GM18520 (cell line): ENCODE measurements around the gene CDK10.
"Not testable (repeated sequence)": the region's sequence is repeated elsewhere in the genome, so short reads cannot be mapped to it uniquely, and the experiment has no call there.

Source experiments
- ATAC-seq: cut with Tn5 transposase; IDR thresholded peaks from one replicate; pipeline ENCODE4 v1.9.1; 2021; ENCODE audit not compliant: unreplicated experiment

CDK10 gene

DNA sequence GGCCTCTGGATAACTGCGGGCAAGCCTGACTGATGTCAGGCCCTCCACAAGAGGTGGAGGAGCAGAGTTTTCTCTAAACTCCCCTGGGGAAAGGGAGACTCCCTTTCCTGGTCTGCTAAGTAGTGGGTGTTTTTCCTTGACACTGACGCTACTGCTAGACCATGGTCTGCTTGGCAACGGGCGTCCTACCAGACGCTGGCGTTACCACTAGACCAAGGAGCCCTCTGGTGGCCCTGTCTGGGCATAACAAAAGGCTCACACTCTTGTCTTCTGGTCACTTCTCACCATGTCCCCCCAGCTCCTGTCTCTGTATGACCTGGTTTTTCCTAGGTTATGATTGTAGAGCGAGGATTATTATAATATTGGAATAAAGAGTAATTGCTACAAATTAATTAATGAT lies 19.5 kb upstream of the CDK10 start:
- ATAC-seq = not testable (repeated sequence)

DNA sequence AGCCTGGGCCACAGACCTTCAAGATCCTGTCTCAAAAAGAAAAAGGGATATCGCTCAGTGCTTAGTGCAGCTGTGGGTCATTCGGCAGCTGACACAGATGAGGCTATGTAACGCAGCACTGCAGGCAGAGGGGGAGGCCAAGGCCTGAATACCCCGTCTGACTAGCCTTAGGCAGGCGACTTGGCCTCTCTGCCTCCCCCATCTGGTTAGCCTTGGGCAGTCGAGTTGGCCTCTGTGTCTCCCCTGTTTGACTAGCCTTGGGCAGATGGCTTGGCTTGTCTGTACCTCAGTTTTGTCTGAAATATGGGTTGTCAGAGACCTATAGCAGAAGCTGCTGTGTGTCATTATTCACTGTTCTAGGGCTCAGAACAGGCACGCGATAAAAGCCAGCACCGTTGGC lies 18.9 kb upstream of the CDK10 start:
- no peak for ATAC-seq

DNA sequence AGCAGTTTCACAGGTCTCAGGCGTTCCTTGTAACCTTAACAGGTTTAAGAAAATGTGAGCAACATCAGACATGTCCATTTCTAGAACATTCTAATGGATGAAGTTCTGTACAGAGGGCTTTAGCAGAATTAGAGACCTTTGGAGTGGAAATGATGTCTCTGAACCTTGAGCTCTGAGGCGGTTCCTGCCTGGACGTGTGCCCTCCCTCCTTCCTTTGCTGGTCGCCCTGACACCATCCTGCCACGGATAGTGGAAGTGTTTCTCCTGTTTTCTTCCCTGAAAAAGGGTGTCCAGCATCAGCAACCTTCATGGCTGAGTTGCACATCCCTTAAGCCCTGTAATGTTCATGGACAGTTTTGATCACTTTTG lies 17.7 kb upstream of the CDK10 start:
- no peak for ATAC-seq

DNA sequence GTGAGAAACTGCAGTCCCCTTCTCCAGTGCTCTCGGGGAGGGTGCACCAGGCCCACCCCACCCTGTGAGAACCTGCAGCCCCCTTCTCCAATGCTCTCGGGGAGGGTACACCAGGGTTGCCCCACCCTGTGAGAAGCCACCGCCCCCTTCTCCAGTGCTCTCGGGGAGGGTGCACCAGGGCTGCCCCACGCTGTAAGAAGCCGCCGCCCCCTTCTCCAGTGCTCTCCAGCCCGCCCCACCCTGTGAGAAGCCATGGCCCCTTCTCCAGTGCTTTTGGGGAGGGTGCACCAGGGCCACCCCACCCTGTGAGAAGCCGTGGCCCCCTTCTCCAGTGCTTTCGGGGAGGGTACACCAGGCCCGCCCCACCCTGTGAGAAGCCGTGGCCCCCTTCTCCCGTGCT lies 16.7 kb upstream of the CDK10 start:
- no peak for ATAC-seq

DNA sequence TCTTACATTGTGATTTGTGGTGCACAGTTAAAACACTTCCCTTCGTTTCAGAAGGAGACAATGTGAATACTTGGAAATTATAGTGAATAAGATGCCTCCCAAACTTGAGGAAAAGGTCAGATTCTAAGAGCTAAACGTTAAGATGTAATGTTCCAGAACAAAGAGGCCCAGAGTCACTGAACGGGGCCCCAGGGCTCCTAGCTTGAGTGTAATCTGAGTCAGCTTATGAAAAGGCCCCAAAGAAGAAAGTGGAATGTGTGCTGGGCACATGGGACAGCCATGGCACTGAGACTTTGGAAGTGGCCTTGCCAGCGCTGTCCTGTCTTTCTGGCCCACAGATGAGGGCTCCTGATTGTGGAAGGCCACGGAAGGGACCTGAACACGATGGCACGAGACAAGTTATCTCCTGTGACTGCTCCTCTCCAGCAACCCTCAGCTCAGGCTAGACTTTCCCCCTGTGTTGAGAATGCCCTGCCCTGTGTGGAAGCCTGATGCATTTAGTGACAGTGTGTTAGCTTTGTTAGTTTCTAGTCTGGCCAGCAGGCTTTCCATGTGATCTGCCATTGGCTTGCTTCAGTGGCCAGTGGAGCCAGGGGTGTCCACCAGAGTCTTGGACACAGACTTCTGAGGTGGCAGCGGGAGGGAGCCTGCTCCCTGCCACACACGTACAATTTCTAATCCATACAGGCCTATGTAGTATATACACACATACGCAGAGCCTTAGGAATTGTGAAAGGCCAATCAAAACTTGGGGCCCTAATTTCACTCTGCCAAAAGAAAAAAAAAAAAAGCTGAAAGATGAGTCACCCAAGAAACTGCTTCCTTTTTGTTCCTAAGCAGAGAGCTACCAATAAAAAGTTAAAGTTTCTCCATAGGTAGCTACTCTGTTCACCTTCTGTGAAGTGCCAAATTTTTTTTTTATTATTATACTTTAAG lies 15.7 kb upstream of the CDK10 start:
- no peak for ATAC-seq

DNA sequence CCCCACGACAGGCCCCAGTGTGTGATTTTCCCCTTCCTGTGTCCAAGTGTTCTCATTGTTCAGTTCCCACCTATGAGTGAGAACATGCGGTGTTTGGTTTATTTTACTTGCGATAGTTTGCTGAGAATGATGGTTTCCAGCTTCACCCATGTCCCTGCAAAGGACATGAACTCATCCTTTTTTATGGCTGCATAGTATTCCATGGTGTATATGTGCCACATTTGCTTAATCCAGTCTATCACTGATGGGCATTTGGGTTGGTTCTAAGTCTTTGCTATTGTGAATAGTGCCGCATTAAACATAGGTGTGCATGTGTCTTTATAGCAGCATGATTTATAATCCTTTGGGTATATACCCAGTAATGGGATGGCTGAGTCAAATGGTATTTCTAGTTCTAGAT lies 14.9 kb upstream of the CDK10 start:
- ATAC-seq = not testable (repeated sequence)

DNA sequence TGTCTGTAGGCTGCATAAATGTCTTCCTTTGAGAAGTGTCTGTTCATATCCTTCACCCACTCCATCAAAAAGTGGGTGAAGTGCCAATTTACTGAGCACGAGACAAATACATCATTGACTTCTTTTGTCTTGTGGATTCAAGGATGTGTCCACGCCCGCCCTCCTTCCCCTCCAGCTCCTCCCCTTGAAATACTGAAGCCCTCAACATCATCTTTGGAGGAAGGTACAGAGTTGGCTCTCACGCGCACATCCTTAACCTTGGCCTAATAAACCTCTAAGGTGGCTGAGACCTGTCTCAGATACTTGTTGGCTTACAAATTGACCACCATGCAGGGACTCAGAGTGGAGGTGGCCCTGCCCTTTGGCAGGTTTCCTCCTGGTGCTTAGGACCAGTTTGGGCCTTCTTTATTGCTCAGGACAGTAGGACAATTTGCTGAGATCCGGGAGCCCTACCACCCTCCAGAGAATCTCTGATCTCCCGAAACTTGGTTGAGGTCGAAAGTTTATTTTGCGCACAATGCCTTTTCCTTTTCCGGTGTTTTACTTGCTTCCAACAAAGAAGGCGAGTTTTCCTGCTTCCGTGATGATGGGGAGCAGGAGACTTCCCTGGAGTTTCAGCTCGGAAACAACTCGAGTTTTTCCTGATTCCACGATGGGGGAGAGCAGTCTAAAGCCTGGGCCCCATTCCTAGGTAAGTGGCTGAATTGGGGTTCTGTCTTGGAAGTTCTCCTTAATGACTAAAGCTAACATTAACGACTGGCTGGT lies 14.1 kb upstream of the CDK10 start:
- ATAC-seq = no peak

DNA sequence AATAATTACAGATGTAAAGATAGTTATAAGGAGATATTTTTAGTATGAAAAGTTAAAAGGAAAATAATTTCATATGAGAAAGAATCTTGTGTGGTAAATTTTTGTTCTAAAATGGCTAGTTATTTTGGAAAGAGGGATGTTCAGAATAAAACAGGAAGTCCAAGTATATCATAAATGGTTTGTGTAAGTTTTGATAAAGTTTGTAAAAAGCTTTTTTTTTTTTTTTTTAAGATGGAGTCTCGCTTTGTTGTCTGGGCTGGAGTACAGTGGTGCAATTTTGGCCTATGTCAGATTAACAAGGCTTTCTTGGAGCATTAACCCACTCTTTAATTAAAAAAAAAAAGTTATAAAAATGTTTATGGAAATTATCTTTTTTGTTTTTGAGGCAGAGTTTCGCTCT lies 8.2 kb upstream of the CDK10 start:
- no peak for ATAC-seq

DNA sequence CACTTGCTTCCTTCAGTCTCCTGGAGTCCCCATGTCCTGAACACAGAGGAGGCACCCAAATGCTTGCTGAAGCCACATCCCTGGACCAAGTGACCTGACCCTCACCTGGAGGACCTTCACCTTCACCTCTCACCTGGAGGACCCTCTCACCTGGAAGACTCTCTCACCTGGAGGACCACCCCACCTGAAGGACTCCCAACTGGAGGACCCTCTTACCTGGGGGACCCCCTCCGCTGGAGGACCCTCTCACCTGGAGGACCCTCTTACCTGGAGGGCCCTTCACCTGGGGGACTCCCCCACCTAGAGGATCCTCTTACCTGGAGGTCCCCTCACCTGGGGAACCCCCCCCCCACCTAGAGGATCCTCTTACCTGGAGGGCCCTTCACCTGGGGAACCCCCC lies 573 bp upstream of the CDK10 start:
- ATAC-seq = no peak

DNA sequence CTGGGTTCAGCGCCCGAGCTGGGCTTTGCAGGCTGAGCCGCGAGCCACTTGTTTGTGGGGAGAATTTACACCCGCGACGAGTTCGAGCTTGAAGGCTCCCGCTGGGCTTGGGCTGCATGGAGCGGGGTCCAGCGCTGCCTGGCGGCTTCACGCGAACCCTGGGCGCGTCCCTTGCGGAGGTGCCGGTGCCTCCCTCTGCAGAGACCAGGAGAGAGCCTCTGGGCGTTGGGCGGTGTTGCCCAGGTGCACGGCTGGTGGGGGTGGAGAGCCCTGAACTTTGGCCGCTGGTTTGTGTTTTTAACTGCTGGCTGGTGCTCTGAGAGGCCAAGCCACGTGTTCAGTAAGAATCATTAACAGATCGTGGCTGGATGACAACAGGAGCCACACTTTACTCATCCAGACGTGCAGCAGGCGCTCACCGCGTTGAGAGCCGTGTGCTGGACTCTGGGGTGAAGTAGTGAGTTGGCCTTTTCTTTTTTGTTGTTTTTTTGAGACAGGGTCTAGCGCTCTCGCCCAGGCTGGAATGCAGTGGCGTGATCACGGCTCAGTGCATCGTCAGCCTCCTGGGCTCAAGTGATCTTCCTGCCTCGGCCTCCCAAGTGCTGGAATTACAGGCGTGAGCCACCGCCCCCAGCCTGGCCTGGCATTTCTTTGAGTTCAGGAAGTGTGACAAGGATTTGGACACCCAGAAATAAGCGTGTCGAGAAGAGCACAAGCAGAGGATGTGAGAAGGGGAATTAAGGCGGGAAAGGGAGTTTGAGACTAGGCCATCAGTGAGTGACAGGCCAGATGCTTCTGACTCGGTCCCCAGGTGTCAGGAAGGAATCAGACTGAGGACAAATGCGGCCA lies 827 bp downstream of the CDK10 start:
- ATAC-seq = peak; percentile 14

DNA sequence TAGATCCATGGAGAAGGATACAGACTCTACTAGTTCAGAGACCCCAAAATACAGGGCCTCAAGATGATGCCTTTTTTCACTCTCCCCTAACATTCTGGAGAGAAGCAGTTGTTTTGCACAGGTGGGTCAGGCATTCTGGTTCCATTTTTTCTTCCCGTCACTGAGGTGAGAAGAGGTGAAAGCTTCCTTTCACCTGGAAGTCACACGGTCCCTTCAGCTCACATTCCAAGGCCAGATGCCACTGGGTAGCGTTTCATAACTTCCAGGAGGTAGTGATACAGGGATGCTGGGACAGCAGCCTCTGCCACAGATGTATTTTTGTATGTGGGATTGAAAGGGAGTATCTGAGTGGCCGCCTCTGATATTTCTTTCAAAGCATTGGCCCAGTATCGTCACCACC lies 1.9 kb downstream of the CDK10 start:
- no peak for ATAC-seq

DNA sequence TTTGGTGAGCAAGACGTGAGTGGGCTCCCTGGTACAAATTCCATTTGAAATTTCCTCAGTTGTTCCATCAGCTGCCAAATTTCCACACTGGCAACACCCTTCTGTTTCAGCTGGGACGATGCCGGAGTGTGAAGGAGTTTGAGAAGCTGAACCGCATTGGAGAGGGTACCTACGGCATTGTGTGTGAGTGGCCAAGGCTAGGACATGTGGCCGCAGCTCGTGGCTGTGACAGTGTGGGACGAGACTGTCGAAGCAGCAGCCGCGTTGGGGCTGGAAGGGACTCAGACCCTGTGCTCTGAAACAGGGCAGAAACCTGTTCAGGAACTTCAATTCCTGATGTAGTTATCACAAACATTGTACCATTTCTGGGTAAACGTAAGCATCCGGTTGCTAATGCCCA lies 2.7 kb downstream of the CDK10 start:
- ATAC-seq = no peak

DNA sequence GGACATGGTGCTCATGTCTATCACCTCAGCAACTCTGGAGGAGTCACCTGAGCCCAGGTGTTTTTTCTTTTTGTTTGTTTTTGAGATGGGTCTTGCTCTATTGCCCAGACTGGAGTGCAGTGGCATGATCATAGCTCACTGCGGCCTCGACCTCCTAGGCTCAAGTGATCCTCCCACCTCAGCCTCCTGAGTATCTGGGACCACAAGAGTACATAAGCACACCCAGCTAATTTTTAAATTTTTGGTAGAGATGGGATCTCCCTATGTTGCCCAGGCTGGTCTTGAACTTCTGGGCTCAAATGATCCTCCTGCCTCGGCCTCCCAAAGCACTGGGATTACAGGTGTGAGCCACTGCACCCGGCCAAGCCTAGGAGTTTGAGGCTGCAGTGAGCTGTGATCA lies 3.1 kb downstream of the CDK10 start:
- ATAC-seq = not testable (repeated sequence)

DNA sequence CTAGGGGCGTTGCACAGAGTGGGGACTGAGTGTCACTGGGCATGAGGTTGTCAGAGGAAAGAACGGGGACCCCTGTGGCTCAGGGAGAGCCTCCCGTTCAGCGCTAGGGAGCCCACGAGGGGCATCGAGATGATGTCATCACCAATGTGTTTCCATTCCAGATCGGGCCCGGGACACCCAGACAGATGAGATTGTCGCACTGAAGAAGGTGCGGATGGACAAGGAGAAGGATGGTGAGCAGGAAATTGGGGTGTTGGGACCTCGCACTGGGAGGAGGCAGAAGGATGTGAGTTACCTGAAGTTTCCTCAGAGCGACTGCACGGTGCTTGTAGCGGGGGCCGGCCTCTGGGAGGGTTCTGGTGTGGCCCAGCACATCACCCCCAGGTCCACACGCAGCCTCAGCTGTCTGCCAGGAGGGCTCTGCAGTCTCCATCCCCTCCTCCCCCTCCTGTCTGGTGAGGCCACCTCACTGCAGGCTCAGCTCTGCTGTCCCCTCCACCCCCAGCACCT lies 4.0 kb downstream of the CDK10 start:
- no peak for ATAC-seq

DNA sequence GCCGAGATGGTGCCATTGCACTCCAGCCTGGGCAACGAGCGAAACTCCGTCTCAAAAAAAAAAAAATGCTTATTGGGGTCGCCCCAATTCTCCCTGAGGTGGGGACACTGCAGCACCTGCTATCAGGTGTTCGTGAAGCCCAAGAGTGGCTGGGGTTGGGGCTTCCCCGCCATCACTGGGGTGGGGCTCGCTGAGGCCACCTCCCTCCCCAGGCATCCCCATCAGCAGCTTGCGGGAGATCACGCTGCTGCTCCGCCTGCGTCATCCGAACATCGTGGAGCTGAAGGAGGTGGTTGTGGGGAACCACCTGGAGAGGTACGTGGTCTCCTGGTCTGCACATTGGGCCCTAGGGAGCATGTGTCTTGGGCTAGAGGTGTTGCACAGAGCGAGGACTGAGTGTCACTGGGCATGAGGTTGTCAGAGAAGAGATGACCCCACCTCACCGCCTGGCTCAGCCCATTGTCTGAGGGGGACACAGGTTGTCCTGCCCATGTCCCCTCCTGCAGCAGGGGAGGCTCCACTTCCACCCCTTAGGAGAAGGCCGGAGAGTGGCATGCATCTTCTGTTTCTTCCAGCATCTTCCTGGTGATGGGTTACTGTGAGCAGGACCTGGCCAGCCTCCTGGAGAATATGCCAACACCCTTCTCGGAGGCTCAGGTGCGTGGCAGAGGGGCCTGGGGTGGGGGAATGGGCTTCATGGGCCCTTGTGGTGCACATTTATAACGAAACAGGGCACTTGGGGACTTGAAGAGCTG lies 4.9 kb downstream of the CDK10 start:
- ATAC-seq = no peak

DNA sequence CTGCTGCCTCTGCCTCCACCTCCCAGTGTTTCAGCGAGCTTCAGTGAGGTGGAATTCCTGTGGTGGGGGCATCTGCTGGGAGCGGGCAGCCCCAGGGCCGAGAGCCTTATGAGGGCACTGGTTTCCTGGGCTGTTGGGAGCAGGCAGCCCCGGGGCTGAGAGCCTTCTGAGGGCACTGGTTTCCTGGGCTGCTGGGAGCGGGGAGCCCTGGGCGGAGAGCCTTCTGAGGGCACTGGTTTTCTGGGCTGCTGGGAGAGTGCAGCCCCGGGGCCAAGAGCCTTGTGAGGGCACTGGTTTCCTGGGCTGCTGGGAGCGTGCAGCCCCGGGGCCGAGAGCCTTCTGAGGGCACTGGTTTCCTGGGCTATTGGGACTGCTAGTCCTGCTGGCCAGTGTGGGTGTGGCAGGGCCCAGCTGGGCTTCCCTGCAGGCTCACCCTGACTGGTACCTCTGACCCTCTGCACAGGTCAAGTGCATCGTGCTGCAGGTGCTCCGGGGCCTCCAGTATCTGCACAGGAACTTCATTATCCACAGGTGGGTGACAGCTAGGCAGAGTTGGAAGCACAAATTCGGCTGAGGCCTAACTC lies 5.6 kb downstream of the CDK10 start:
- no peak for ATAC-seq

DNA sequence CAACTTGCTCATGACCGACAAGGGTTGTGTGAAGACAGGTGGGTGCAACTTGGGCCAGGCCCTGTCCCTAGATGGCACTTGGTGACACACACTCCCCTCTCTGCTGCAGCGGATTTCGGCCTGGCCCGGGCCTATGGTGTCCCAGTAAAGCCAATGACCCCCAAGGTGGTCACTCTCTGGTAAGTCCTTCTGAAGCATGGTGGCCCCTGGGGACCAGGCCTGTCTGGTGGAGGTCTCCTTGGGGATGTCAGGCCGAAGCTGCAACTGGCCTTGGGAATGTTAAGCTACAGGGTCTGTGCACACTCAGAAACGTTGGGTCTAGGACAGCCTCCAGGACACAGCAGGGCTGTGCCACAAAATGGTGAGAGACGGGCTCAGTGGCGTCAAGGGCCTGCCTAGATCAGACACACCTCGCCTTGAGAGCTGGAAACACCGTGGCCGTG lies 6.8 kb downstream of the CDK10 start:
- ATAC-seq = no peak

DNA sequence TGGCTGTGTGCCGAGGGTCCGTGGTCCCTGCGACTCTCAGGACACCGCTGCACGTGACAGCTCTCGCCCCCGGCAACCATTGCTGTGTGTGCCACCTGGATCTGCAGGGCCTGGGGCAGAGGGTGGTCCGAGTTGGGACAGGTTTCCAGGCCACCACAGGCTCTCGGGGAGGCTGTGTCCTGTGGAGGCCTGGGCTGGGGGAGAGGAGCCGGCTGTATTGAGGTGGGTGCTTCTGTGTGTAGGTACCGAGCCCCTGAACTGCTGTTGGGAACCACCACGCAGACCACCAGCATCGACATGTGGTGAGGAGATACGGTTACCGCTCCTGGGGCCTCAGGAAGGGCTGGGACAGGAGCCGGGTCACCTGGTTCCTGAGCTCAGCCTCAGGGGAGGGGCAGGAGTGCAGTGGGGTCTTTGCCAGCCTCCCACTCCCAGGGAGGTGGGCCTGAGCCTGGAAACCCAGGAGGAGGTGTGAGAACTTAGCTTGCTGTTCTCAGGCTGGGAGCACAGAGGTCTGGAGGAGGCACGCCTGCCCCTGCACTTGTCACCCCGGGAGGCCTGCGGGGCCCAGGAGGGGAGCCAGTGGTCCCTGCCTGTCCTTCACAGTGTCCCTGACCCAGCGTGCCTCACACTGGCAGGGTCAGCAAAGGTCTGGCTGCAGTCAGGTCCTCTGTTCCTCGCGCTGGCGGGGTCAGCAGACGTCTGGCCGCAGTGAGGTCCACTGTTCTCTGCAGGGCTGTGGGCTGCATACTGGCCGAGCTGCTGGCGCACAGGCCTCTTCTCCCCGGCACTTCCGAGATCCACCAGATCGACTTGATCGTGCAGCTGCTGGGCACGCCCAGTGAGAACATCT lies 7.7 kb downstream of the CDK10 start:
- no peak for ATAC-seq

DNA sequence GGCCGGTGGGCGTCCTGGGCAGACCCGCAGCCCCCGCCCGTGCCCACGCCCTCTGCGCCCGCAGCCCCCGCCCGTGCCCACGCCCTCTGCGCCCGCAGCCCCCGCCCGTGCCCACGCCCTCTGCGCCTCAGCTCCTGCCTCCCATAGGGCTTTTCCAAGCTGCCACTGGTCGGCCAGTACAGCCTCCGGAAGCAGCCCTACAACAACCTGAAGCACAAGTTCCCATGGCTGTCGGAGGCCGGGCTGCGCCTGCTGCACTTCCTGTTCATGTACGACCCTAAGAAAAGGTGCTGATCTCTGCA lies 8.2 kb downstream of the CDK10 start:
- ATAC-seq = not testable (repeated sequence)
